Stimulated activated naive CD8-positive, alpha-beta T cell treated with anti-CD3 and anti-CD28 coated beads, Interleukin-15, Interleukin-2, amounts not matched to agents 100 ng/mL and 50 ng/mL, for 24 hours (primary cell): ENCODE data around the gene VAX1.
A peak's percentile ranks its signal among the peaks of the same experiment; 100 is the strongest.

Source experiments
- H3K27ac Mint-ChIP-seq: one replicate; pipeline ENCODE4 v1.8.0; 2021; ENCODE audit warnings: mild to moderate bottlenecking, mixed read lengths
- H3K27me3 Mint-ChIP-seq: one replicate; pipeline ENCODE4 v1.8.0; 2021; ENCODE audit warnings: mixed read lengths
- H3K36me3 Mint-ChIP-seq: one replicate; pipeline ENCODE4 v1.8.0; 2021; ENCODE audit warnings: low read depth, mixed read lengths
- H3K4me1 Mint-ChIP-seq: one replicate; pipeline ENCODE4 v1.8.0; 2021; ENCODE audit warnings: low read depth, mixed read lengths
- H3K4me3 Mint-ChIP-seq: one replicate; pipeline ENCODE4 v1.8.0; 2021; ENCODE audit warnings: mild to moderate bottlenecking, mixed read lengths
- H3K9me3 Mint-ChIP-seq: one replicate; pipeline ENCODE4 v1.8.0; 2021; ENCODE audit warnings: mixed read lengths

VAX1 gene

GRCh38 chr10:117167346-117167788 is 29.3 kb upstream of the VAX1 start:
- H3K27me3 Mint-ChIP-seq, result peaks cover 81% of the 10 kb centered on the region
- no peak overlapping the region for H3K27ac Mint-ChIP-seq
- no peaks in the 10 kb centered on the region for H3K9me3 Mint-ChIP-seq
- peaks cover 40% of the 10 kb centered on the region for H3K4me1 Mint-ChIP-seq
- no peaks in the 10 kb centered on the region for H3K36me3 Mint-ChIP-seq
- no peak overlapping the region for H3K4me3 Mint-ChIP-seq

- Mint-ChIP-seq H3K27ac (no peak overlapping the region), H3K36me3 (no peaks in the 10 kb centered on the region), H3K4me1 (peaks cover 44% of the 10 kb centered on the region), H3K27me3 (peaks cover 81% of the 10 kb centered on the region), H3K4me3 (no peak overlapping the region), H3K9me3 (no peaks in the 10 kb centered on the region)
Measured at GRCh38 chr10:117166418-117167345, 28.6 kb upstream of the VAX1 start.

- peaks cover 82% of the 10 kb centered on the region for H3K27me3 Mint-ChIP-seq
- peaks cover 44% of the 10 kb centered on the region for H3K4me1 Mint-ChIP-seq
- H3K4me3 Mint-ChIP-seq, result no peak overlapping the region
- no peaks in the 10 kb centered on the region for H3K9me3 Mint-ChIP-seq
- H3K27ac Mint-ChIP-seq, result no peak overlapping the region
- no peaks in the 10 kb centered on the region for H3K36me3 Mint-ChIP-seq
Measured at GRCh38 chr10:117165538-117166417, 27.7 kb upstream of the VAX1 start.

GRCh38 chr10:117164592-117165537 is 26.8 kb upstream of the VAX1 start:
- peaks cover 82% of the 10 kb centered on the region for H3K27me3 Mint-ChIP-seq
- no peak overlapping the region for H3K27ac Mint-ChIP-seq
- H3K4me1 Mint-ChIP-seq, result peaks cover 44% of the 10 kb centered on the region
- H3K9me3 Mint-ChIP-seq, result no peaks in the 10 kb centered on the region
- no peaks in the 10 kb centered on the region for H3K36me3 Mint-ChIP-seq
- H3K4me3 Mint-ChIP-seq, result peak overlapping the region; percentile 32

GRCh38 chr10:117163954-117164548 is 26.0 kb upstream of the VAX1 start:
- peaks cover 82% of the 10 kb centered on the region for H3K27me3 Mint-ChIP-seq
- no peak overlapping the region for H3K27ac Mint-ChIP-seq
- peaks cover 44% of the 10 kb centered on the region for H3K4me1 Mint-ChIP-seq
- H3K4me3 Mint-ChIP-seq, result peak overlapping the region; percentile 6
- H3K36me3 Mint-ChIP-seq, result no peaks in the 10 kb centered on the region
- no peaks in the 10 kb centered on the region for H3K9me3 Mint-ChIP-seq

- peaks cover 43% of the 10 kb centered on the region for H3K4me1 Mint-ChIP-seq
Measured at GRCh38 chr10:117163061-117163953, 25.2 kb upstream of the VAX1 start.

GRCh38 chr10:117162093-117163060 is 24.3 kb upstream of the VAX1 start:
- no peak overlapping the region for H3K27ac Mint-ChIP-seq

More at GRCh38 chr10:117163061-117163953, 25.2 kb upstream of the VAX1 start:
- Mint-ChIP-seq H3K27me3 (peaks cover 84% of the 10 kb centered on the region), H3K4me3 (no peak overlapping the region), H3K27ac (no peak overlapping the region), H3K9me3 (no peaks in the 10 kb centered on the region), H3K36me3 (no peaks in the 10 kb centered on the region)

GRCh38 chr10:117161386-117162033 is 23.4 kb upstream of the VAX1 start:
- H3K9me3 Mint-ChIP-seq, result no peaks in the 10 kb centered on the region
- no peak overlapping the region for H3K27ac Mint-ChIP-seq
- no peaks in the 10 kb centered on the region for H3K36me3 Mint-ChIP-seq
- H3K27me3 Mint-ChIP-seq, result peaks cover 85% of the 10 kb centered on the region
- peaks cover 27% of the 10 kb centered on the region for H3K4me1 Mint-ChIP-seq
- H3K4me3 Mint-ChIP-seq, result no peak overlapping the region

More at GRCh38 chr10:117162093-117163060, 24.3 kb upstream of the VAX1 start:
- Mint-ChIP-seq H3K4me3 (no peak overlapping the region), H3K9me3 (no peaks in the 10 kb centered on the region), H3K4me1 (peaks cover 34% of the 10 kb centered on the region), H3K36me3 (no peaks in the 10 kb centered on the region), H3K27me3 (peaks cover 87% of the 10 kb centered on the region)

GRCh38 chr10:117160567-117160966 is 22.5 kb upstream of the VAX1 start:
- Mint-ChIP-seq H3K4me3 (no peak overlapping the region), H3K27me3 (peaks cover 84% of the 10 kb centered on the region), H3K36me3 (no peaks in the 10 kb centered on the region), H3K27ac (no peak overlapping the region), H3K9me3 (no peaks in the 10 kb centered on the region), H3K4me1 (peaks cover 21% of the 10 kb centered on the region)

GRCh38 chr10:117159390-117159789 is 21.3 kb upstream of the VAX1 start:
- H3K4me3 Mint-ChIP-seq, result no peak overlapping the region

GRCh38 chr10:117158297-117158696 is 20.2 kb upstream of the VAX1 start:
- no peak overlapping the region for H3K27ac Mint-ChIP-seq
- H3K4me3 Mint-ChIP-seq, result no peak overlapping the region
- peaks cover 76% of the 10 kb centered on the region for H3K27me3 Mint-ChIP-seq
- H3K4me1 Mint-ChIP-seq, result peaks cover 7% of the 10 kb centered on the region
- H3K36me3 Mint-ChIP-seq, result no peaks in the 10 kb centered on the region
- H3K9me3 Mint-ChIP-seq, result no peaks in the 10 kb centered on the region

More at GRCh38 chr10:117159390-117159789, 21.3 kb upstream of the VAX1 start:
- peaks cover 81% of the 10 kb centered on the region for H3K27me3 Mint-ChIP-seq
- H3K36me3 Mint-ChIP-seq, result no peaks in the 10 kb centered on the region
- no peaks in the 10 kb centered on the region for H3K9me3 Mint-ChIP-seq
- H3K4me1 Mint-ChIP-seq, result peaks cover 12% of the 10 kb centered on the region
- H3K27ac Mint-ChIP-seq, result no peak overlapping the region

GRCh38 chr10:117152668-117153067 is 14.6 kb upstream of the VAX1 start:
- Mint-ChIP-seq H3K36me3 (no peaks in the 10 kb centered on the region), H3K9me3 (no peaks in the 10 kb centered on the region), H3K4me3 (no peak overlapping the region), H3K27ac (no peak overlapping the region), H3K27me3 (peaks cover 61% of the 10 kb centered on the region), H3K4me1 (no peaks in the 10 kb centered on the region)
